Sigmoid colon (tissue), 7 donors: Measurements from ENCODE around the gene OR14A16. TPM values are rescaled to one million over a fixed set of nuclear protein-coding genes. Genes with fewer than 3 reads are reported as not detected.

Experiments used
- DNase-seq: peaks from one replicate; pipeline ENCODE4 v3.0.0-alpha.2; 2019
- H3K27ac ChIP-seq, 4 donors: fragments of 200-600 bp; sonication (generic); one replicate each; pipeline ENCODE4 v1.5.1; 2016 to 2019; ENCODE audit warnings: mild to moderate bottlenecking in 1 of 4
- H3K27me3 ChIP-seq, 3 donors: fragments of 200-600 bp; sonication (generic); one replicate each; pipeline ENCODE4 v1.5.1; 2019; ENCODE audit warnings: mild to moderate bottlenecking in 1 of 3
- H3K36me3 ChIP-seq, 4 donors: fragments of 200-600 bp; sonication (generic); one replicate each; pipeline ENCODE4 v1.5.1; 2016 to 2019
- H3K4me1 ChIP-seq, 4 donors: fragments of 200-600 bp; sonication (generic); one replicate each; pipeline ENCODE4 v1.5.1; 2017 to 2019
- H3K4me3 ChIP-seq, 4 donors: fragments of 200-600 bp; sonication (generic); one replicate each; pipeline ENCODE4 v1.5.1; 2017 to 2019; ENCODE audit warnings: mild to moderate bottlenecking in 2 of 4, moderate library complexity in 1 of 4
- H3K9me3 ChIP-seq, 4 donors: fragments of 200-600 bp in 3 of 4; sonication (generic) in 3 of 4; one replicate each; pipeline versions ENCODE4 v1.5.1 to v1.6.1; 2013 to 2019
- CTCF ChIP-seq, 4 experiments: fragments of 450-650 bp in 3 of 4; fragments of 200-600 bp in 1 of 4; IDR thresholded peaks; one replicate each; pipeline ENCODE4 v1.5.1; 2016 to 2019; ENCODE audit warnings: antibody characterized with exemption in 4 of 4, mild to moderate bottlenecking in 3 of 4, moderate library complexity in 2 of 4
- EP300 ChIP-seq, 4 donors: sonication (generic); formaldehyde crosslinking; IDR thresholded peaks; one replicate each; pipeline ENCODE4 v1.6.1; 2017; ENCODE audit warnings: antibody characterized with exemption in 4 of 4
- POLR2A ChIP-seq, 2 donors: fragments of 450-650 bp; IDR thresholded peaks; one replicate each; pipeline ENCODE4 v1.6.1; 2016; ENCODE audit warnings: antibody characterized with exemption in 2 of 2, mild to moderate bottlenecking in 2 of 2, moderate library complexity in 2 of 2
- POLR2AphosphoS5 ChIP-seq, 4 donors: sonication (generic); formaldehyde crosslinking; IDR thresholded peaks; one replicate each; pipeline ENCODE4 v1.6.1; 2017; ENCODE audit warnings: antibody characterized with exemption in 4 of 4
- whole genome bisulfite sequencing, 2 donors: extraction: QIAGEN DNeasy Blood & Tissue Kit; methylation state at CpG; one replicate each; pipeline ENCODE4 v1.1.7; 2013; 5-methylcytosine and 5-hydroxymethylcytosine counted together
- intact Hi-C: fragments of 100-400 bp; cut with DNase I; formaldehyde crosslinking; loops from one replicate; pipeline ENCODE4 v1.15.1; 2023
- polyA plus RNA-seq, 3 donors: library from polyadenylated mRNA; stranded (reverse); fragments of 200-250 nt; gene quantifications; one replicate each; pipeline ENCODE4 v1.2.3, GENCODE V29; 2013
- total RNA-seq, 4 donors: library from RNA; depleted of rRNA; stranded (reverse); fragments of >200 nt; gene quantifications; one replicate each; pipeline ENCODE4 v1.1.0, GENCODE V29; 2016
- donor health status: healthy with polysubstance abuse.
- donor health status: Bipolar disorder and iron deficiency.
- donor health status: healthy.

OR14A16 gene
- total and polyA plus RNA-seq, 7 donors = not detected

- TF ChIP-seq POLR2A (IDR thresholded peaks at IDR 0.05) (no peak), EP300 (IDR thresholded peaks at IDR 0.05) (no peak), POLR2AphosphoS5 (IDR thresholded peaks at IDR 0.05) (no peak), CTCF (IDR thresholded peaks at IDR 0.05) (no peak)
- no peak within 1 kb of the TSS for H3K4me3 ChIP-seq
Measured at GRCh38 chr1:247841796-247842195, 17.9 kb upstream of the OR14A16 start, which contains the start of gene OR11L1. TSS of gene OR11L1 (minus strand) at chr1:247841896. CDS start at chr1:247841896, 0 bp downstream.

GRCh38 chr1:247840818-247841217 lies 16.9 kb upstream of the OR14A16 start:
- H3K4me1 ChIP-seq = no peaks in the 10 kb centered on the region
- H3K27me3 ChIP-seq = no peaks in the 10 kb centered on the region
- no peak for DNase-seq
- H3K9me3 ChIP-seq = no peaks in the 10 kb centered on the region
- TF ChIP-seq POLR2A (IDR thresholded peaks at IDR 0.05) = no peak
- no peak for TF ChIP-seq EP300 (IDR thresholded peaks at IDR 0.05)
- no peak for TF ChIP-seq CTCF (IDR thresholded peaks at IDR 0.05)
- no peak for TF ChIP-seq POLR2AphosphoS5 (IDR thresholded peaks at IDR 0.05)
- intact Hi-C loops = no loop called here
- H3K4me3 ChIP-seq = no peak overlapping the region
- 72 to 90% methylated on average over 2 of the region's 2 CpGs for WGBS, 2 donors
- no peak overlapping the region for H3K27ac ChIP-seq
- no peaks in the 10 kb centered on the region for H3K36me3 ChIP-seq

More at GRCh38 chr1:247841796-247842195, 17.9 kb upstream of the OR14A16 start, which contains the start of gene OR11L1:
- Histone ChIP-seq H3K4me1 (no peaks in the 10 kb centered on the region), H3K36me3 (no peaks in the 10 kb centered on the region), H3K9me3 (no peaks in the 10 kb centered on the region), H3K27ac (no peak within 1 kb of the TSS), H3K27me3 (no peaks in the 10 kb centered on the region)
- DNase-seq = no peak
- 91 to 94% methylated on average over 2 of the region's 2 CpGs for WGBS, 2 donors
- intact Hi-C loops = no loop called here

- no peaks in the 10 kb centered on the region for H3K27me3 ChIP-seq
- TF ChIP-seq POLR2AphosphoS5 (IDR thresholded peaks at IDR 0.05) = no peak
- TF ChIP-seq POLR2A (IDR thresholded peaks at IDR 0.05) = no peak
- TF ChIP-seq EP300 (IDR thresholded peaks at IDR 0.05) = no peak
- TF ChIP-seq CTCF (IDR thresholded peaks at IDR 0.05) = no peak
- H3K4me3 ChIP-seq = no peak overlapping the region
- DNase-seq = no peak
- no peak overlapping the region for H3K27ac ChIP-seq
- intact Hi-C loops = no loop called here
- no peaks in the 10 kb centered on the region for H3K4me1 ChIP-seq
- H3K9me3 ChIP-seq = no peaks in the 10 kb centered on the region
- no peaks in the 10 kb centered on the region for H3K36me3 ChIP-seq
- WGBS, 2 donors = 72 to 77% methylated on average over 6 of the region's 6 CpGs
Measured at GRCh38 chr1:247833601-247834000, 9.7 kb upstream of the OR14A16 start.

- Histone ChIP-seq H3K4me1 (no peaks in the 10 kb centered on the region), H3K9me3 (no peaks in the 10 kb centered on the region), H3K27ac (no peak overlapping the region), H3K4me3 (no peak overlapping the region), H3K27me3 (no peaks in the 10 kb centered on the region), H3K36me3 (no peaks in the 10 kb centered on the region)
- DNase-seq = no peak
- no peak for TF ChIP-seq CTCF (IDR thresholded peaks at IDR 0.05)
- no peak for TF ChIP-seq EP300 (IDR thresholded peaks at IDR 0.05)
- TF ChIP-seq POLR2A (IDR thresholded peaks at IDR 0.05) = no peak
- no peak for TF ChIP-seq POLR2AphosphoS5 (IDR thresholded peaks at IDR 0.05)
- intact Hi-C loops = no loop called here
- WGBS, 2 donors = 74 to 77% methylated on average over 1 of the region's 1 CpG
Measured at GRCh38 chr1:247829656-247830055, 5.7 kb upstream of the OR14A16 start.

GRCh38 chr1:247825362-247825761 lies 1.4 kb upstream of the OR14A16 start:
- Histone ChIP-seq H3K4me1 (no peaks in the 10 kb centered on the region), H3K36me3 (no peaks in the 10 kb centered on the region), H3K9me3 (no peaks in the 10 kb centered on the region), H3K4me3 (no peak overlapping the region), H3K27ac (no peak overlapping the region), H3K27me3 (no peaks in the 10 kb centered on the region)
- intact Hi-C loops = no loop called here
- no peak for DNase-seq
- TF ChIP-seq POLR2AphosphoS5 (IDR thresholded peaks at IDR 0.05) = no peak
- WGBS, 2 donors = 81 to 96% methylated on average over 13 of the region's 13 CpGs
